Body of pancreas (tissue), 4 donors: ENCODE data around the gene COL15A1.

Experiments used
- POLR2A ChIP-seq, 3 donors: fragments of 450-650 bp; IDR thresholded peaks; one replicate each; pipeline ENCODE4 v1.6.1; 2016; ENCODE audit warnings: antibody characterized with exemption in 3 of 3, mild to moderate bottlenecking in 2 of 3
- TF ChIP-seq, protein P1 (sequence below), 7 experiments: fragments of 450-650 bp in 4 of 7; fragments of 200-600 bp in 3 of 7; sonication (generic) in 3 of 7; IDR thresholded peaks; one replicate each; pipeline ENCODE4 v1.5.1; 2016 to 2019; ENCODE audit warnings: antibody characterized with exemption in 7 of 7

- TF ChIP-seq, protein P1, sequence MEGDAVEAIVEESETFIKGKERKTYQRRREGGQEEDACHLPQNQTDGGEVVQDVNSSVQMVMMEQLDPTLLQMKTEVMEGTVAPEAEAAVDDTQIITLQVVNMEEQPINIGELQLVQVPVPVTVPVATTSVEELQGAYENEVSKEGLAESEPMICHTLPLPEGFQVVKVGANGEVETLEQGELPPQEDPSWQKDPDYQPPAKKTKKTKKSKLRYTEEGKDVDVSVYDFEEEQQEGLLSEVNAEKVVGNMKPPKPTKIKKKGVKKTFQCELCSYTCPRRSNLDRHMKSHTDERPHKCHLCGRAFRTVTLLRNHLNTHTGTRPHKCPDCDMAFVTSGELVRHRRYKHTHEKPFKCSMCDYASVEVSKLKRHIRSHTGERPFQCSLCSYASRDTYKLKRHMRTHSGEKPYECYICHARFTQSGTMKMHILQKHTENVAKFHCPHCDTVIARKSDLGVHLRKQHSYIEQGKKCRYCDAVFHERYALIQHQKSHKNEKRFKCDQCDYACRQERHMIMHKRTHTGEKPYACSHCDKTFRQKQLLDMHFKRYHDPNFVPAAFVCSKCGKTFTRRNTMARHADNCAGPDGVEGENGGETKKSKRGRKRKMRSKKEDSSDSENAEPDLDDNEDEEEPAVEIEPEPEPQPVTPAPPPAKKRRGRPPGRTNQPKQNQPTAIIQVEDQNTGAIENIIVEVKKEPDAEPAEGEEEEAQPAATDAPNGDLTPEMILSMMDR (IDR thresholded peaks at IDR 0.05), result no peak
- no peak for TF ChIP-seq POLR2A (IDR thresholded peaks at IDR 0.05)
Measured at GRCh38 chr9:98992107-98992884, 48.6 kb downstream of the COL15A1 start.
